ENCODE data around the gene NT5C2. TPM values are rescaled to one million over a fixed set of nuclear protein-coding genes. Genes with fewer than 3 reads are reported as not detected.
"Not testable (repeated sequence)": the region's sequence is repeated elsewhere in the genome, so short reads cannot be mapped to it uniquely, and the experiment has no call there.

The NT5C2 gene
- total and polyA plus RNA-seq, 7 donors, result 37.7 to 61.5 (median 49.2) TPM

DNA sequence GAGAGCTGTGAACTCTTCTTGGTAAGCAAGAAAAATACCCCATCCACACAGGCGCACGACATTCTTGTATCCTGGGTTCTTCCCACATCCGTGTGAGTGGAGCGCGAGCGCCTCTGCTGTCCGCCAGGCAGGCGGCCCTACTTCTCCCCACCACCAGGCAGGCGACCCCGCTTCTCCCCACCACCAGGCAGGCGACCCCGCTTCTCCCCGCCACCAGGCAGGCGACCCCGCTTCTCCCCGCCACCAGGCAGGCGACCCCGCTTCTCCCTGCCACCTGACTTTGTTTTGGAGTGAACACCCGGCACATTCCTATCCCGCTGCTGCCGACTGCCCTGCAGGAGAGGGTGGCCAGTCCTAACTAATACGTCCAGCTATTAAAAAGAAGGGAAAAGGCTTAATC, 120.8 kb downstream of the NT5C2 start:
- Histone ChIP-seq H3K27ac (no peak overlapping the region), H3K36me3 (peaks cover 4 to 24% (median 8%) of the 10 kb centered on the region in 4 donors), H3K4me3 (no peak overlapping the region), H3K9me3 (no peaks in the 10 kb centered on the region), H3K4me1 (no peaks in the 10 kb centered on the region), H3K27me3 (no peaks in the 10 kb centered on the region)
- intact Hi-C loops (cut with DNase I), result no loop called here
- no peak for DNase-seq
- TF ChIP-seq EP300 (IDR thresholded peaks at IDR 0.05) (no peak), POLR2AphosphoS5 (IDR thresholded peaks at IDR 0.05) (no peak), POLR2A (IDR thresholded peaks at IDR 0.05) (no peak)
- TF ChIP-seq, protein P1, sequence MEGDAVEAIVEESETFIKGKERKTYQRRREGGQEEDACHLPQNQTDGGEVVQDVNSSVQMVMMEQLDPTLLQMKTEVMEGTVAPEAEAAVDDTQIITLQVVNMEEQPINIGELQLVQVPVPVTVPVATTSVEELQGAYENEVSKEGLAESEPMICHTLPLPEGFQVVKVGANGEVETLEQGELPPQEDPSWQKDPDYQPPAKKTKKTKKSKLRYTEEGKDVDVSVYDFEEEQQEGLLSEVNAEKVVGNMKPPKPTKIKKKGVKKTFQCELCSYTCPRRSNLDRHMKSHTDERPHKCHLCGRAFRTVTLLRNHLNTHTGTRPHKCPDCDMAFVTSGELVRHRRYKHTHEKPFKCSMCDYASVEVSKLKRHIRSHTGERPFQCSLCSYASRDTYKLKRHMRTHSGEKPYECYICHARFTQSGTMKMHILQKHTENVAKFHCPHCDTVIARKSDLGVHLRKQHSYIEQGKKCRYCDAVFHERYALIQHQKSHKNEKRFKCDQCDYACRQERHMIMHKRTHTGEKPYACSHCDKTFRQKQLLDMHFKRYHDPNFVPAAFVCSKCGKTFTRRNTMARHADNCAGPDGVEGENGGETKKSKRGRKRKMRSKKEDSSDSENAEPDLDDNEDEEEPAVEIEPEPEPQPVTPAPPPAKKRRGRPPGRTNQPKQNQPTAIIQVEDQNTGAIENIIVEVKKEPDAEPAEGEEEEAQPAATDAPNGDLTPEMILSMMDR (IDR thresholded peaks at IDR 0.05), result no peak
- 95 to 97% methylated on average over 22 of the region's 22 CpGs for WGBS, 2 donors

- Histone ChIP-seq H3K9me3 (no peaks in the 10 kb centered on the region), H3K27me3 (no peaks in the 10 kb centered on the region), H3K27ac (no peak overlapping the region), H3K4me3 (no peak overlapping the region), H3K36me3 (peaks cover 0 to 7% (median 2%) of the 10 kb centered on the region in 4 donors), H3K4me1 (no peaks in the 10 kb centered on the region)
- intact Hi-C loops (cut with DNase I), result loop anchor here (2.0 kb wide), 1 partner anchor 153 kb away; no protein-coding TSS in a partner anchor
- 37 to 48% methylated on average over 16 of the region's 16 CpGs for WGBS, 2 donors
- TF ChIP-seq EP300 (IDR thresholded peaks at IDR 0.05), result no peak
- no peak for TF ChIP-seq POLR2A (IDR thresholded peaks at IDR 0.05)
- TF ChIP-seq, protein P1 (IDR thresholded peaks at IDR 0.05), result peak; percentile 7 to 54 (median 40)
- TF ChIP-seq POLR2AphosphoS5 (IDR thresholded peaks at IDR 0.05), result no peak
- DNase-seq, result no peak
Measured at GRCh38 chr10:103069453-103070331, 123.4 kb downstream of the NT5C2 start.

GRCh38 chr10:103067956-103068355, 125.1 kb downstream of the NT5C2 start:
- intact Hi-C loops (cut with DNase I), result loop anchor here (2.0 kb wide), 1 partner anchor 151 kb away; no protein-coding TSS in a partner anchor
- Histone ChIP-seq H3K4me3 (no peak overlapping the region), H3K9me3 (no peaks in the 10 kb centered on the region), H3K27me3 (no peaks in the 10 kb centered on the region), H3K27ac (no peak overlapping the region), H3K4me1 (no peaks in the 10 kb centered on the region), H3K36me3 (peaks cover 0 to 7% (median 2%) of the 10 kb centered on the region in 4 donors)
- WGBS, 2 donors, result 93 to 95% methylated on average over 6 of the region's 6 CpGs
- DNase-seq, result no peak
- no peak for TF ChIP-seq POLR2A (IDR thresholded peaks at IDR 0.05)
- no peak for TF ChIP-seq EP300 (IDR thresholded peaks at IDR 0.05)
- TF ChIP-seq, protein P1 (IDR thresholded peaks at IDR 0.05), result no peak
- TF ChIP-seq POLR2AphosphoS5 (IDR thresholded peaks at IDR 0.05), result no peak

DNA sequence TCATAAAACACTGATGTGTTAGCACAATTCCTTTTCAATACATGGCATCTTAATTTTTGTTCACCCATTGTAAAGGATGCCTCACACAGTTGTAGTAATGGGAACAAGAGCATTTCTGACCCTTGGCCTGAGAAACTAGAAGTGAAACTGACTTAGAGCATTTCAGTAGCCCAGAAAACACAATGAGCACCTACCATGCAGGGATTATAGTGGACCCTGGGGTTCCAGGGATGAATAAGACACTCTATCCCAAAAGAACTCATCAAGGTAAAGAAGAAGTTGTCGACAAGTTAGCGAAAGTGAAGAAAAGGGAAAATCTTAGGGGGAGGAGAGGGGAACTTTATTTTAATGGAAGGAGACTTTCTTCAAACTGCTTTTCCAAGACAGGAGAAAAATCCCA, 125.6 kb downstream of the NT5C2 start:
- Histone ChIP-seq H3K4me1 (no peaks in the 10 kb centered on the region), H3K27me3 (no peaks in the 10 kb centered on the region), H3K36me3 (peaks cover 0 to 7% (median 2%) of the 10 kb centered on the region in 4 donors), H3K9me3 (no peaks in the 10 kb centered on the region), H3K27ac (no peak overlapping the region), H3K4me3 (no peak overlapping the region)
- WGBS, 2 donors, result 97% methylated on average over 2 of the region's 2 CpGs
- TF ChIP-seq EP300 (IDR thresholded peaks at IDR 0.05), result no peak
- TF ChIP-seq, protein P1 (IDR thresholded peaks at IDR 0.05), result no peak
- no peak for TF ChIP-seq POLR2AphosphoS5 (IDR thresholded peaks at IDR 0.05)
- TF ChIP-seq POLR2A (IDR thresholded peaks at IDR 0.05), result no peak
- intact Hi-C loops (cut with DNase I), result no loop called here
- no peak for DNase-seq

GRCh38 chr10:103067099-103067477, 126.0 kb downstream of the NT5C2 start:
- H3K9me3 ChIP-seq; H3K4me3 ChIP-seq; H3K27ac ChIP-seq; H3K27me3 ChIP-seq; DNase-seq; H3K4me1 ChIP-seq; intact Hi-C loops (cut with DNase I); H3K36me3 ChIP-seq: not testable (repeated sequence)
- WGBS, 2 donors, result 91 to 92% methylated on average over 4 of the region's 4 CpGs

Measured in sigmoid colon (tissue), 7 donors.